Stomach (tissue), 9 donors: Measurements from ENCODE around the gene CTNNA3. TPM values are rescaled to one million over a fixed set of nuclear protein-coding genes. Genes with fewer than 3 reads are reported as not detected.

Experiments used
- DNase-seq, 2 donors: peaks; one replicate each; pipeline versions ENCODE4 v3.0.0 to v3.0.0-alpha.2; 2013 to 2019
- H3K27ac ChIP-seq, 5 donors: fragments of 200-600 bp in 4 of 5; sonication (generic) in 4 of 5; one replicate each; pipeline ENCODE4 v1.5.1; 2013 to 2019; ENCODE audit warnings: mild to moderate bottlenecking in 1 of 5, moderate library complexity in 1 of 5
- H3K27me3 ChIP-seq, 3 donors: fragments of 200-600 bp; sonication (generic); one replicate each; pipeline ENCODE4 v1.5.1; 2017 to 2019; ENCODE audit warnings: mixed run types in 1 of 3
- H3K36me3 ChIP-seq, 4 donors: fragments of 200-600 bp; sonication (generic); 1 replicate in 3 of 4; 2 replicates in 1 of 4; pipeline ENCODE4 v1.5.1; 2016 to 2019
- H3K4me1 ChIP-seq, 4 donors: fragments of 200-600 bp; sonication (generic); one replicate each; pipeline ENCODE4 v1.5.1; 2016 to 2019
- H3K4me3 ChIP-seq, 4 donors: fragments of 200-600 bp; sonication (generic) in 3 of 4; one replicate each; pipeline ENCODE4 v1.5.1; 2016 to 2019; ENCODE audit warnings: mild to moderate bottlenecking in 1 of 4
- H3K9me3 ChIP-seq, 4 donors: fragments of 200-600 bp; sonication (generic); one replicate each; pipeline ENCODE4 v1.5.1; 2016 to 2019
- CTCF ChIP-seq, 7 experiments: fragments of 450-650 bp in 4 of 7; fragments of 200-600 bp in 3 of 7; sonication (generic) in 3 of 7; IDR thresholded peaks; one replicate each; pipeline ENCODE4 v1.5.1; 2016 to 2019; ENCODE audit warnings: antibody characterized with exemption in 7 of 7, control low read depth in 2 of 7, mild to moderate bottlenecking in 1 of 7
- EP300 ChIP-seq: sonication (generic); formaldehyde crosslinking; IDR thresholded peaks from one replicate; pipeline ENCODE4 v1.6.1; 2017; ENCODE audit warnings: antibody characterized with exemption
- POLR2A ChIP-seq, 4 donors: fragments of 450-650 bp; IDR thresholded peaks; one replicate each; pipeline ENCODE4 v1.6.1; 2016; ENCODE audit warnings: antibody characterized with exemption in 4 of 4, control low read depth in 2 of 4, mild to moderate bottlenecking in 1 of 4, moderate library complexity in 1 of 4
- POLR2AphosphoS5 ChIP-seq, 3 donors: sonication (generic); formaldehyde crosslinking; IDR thresholded peaks; one replicate each; pipeline ENCODE4 v1.6.1; 2016; ENCODE audit warnings: antibody characterized with exemption in 3 of 3
- WGBS, 5 donors: extraction: QIAGEN DNeasy Blood & Tissue Kit in 3 of 5; methylation state at CpG; one replicate each; pipeline versions ENCODE4 v1.1.5 to v1.1.7; 2013 to 2018; 5-methylcytosine and 5-hydroxymethylcytosine counted together
- intact Hi-C: fragments of 100-400 bp; cut with DNase I; formaldehyde crosslinking; loops from one replicate; pipeline ENCODE4 v1.15.1; 2023; ENCODE audit warnings: low total_unique reads
- polyA plus RNA-seq, 3 donors: library from polyadenylated mRNA; stranded (reverse); fragments of 200-250 nt; gene quantifications; one replicate each; pipeline ENCODE4 v1.2.3, GENCODE V29; 2013
- total RNA-seq, 5 donors: library from RNA; depleted of rRNA; stranded (reverse); fragments of >200 nt; gene quantifications; one replicate each; pipeline versions ENCODE4 v1.1.0 to v1.2.3, GENCODE V29; 2014 to 2016
- donor health status: healthy with polysubstance abuse.
- donor health status: Bipolar disorder and iron deficiency.
- donor health status: healthy.

The CTNNA3 gene
- total and polyA plus RNA-seq, 8 donors: 0.14 to 46.1 (median 12.9) TPM; not detected in 2

DNA sequence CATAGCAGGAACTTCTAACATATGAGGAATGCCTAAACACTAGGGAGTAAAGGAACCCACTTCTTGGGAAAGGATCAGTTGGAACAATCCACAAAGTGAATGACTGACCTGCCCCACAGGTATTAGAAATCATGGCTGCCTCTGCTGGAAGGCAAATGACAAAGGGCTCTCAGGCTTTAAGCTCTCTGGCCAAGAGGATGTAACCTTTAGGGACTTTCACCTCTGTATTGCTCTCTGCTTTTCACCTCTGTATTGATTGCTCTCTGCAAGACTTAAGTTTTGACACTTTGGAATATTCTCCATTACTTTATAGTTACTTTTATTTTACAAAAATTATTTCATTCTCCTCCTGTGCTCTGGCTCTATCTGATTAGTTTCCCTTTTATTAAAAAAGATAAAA lies 522.2 kb downstream of the CTNNA3 start:
- H3K4me3 ChIP-seq: no peak overlapping the region
- H3K27me3 ChIP-seq: no peaks in the 10 kb centered on the region
- peaks cover 0 to 6% (median 2%) of the 10 kb centered on the region in 4 donors for H3K9me3 ChIP-seq
- TF ChIP-seq POLR2A (IDR thresholded peaks at IDR 0.05) (no peak), CTCF (IDR thresholded peaks at IDR 0.05) (no peak), POLR2AphosphoS5 (IDR thresholded peaks at IDR 0.05) (no peak), EP300 (no peak)
- H3K27ac ChIP-seq: no peak overlapping the region
- intact Hi-C loops: no loop called here
- H3K36me3 ChIP-seq: no peaks in the 10 kb centered on the region
- H3K4me1 ChIP-seq: no peaks in the 10 kb centered on the region
- DNase-seq: no peak

DNA sequence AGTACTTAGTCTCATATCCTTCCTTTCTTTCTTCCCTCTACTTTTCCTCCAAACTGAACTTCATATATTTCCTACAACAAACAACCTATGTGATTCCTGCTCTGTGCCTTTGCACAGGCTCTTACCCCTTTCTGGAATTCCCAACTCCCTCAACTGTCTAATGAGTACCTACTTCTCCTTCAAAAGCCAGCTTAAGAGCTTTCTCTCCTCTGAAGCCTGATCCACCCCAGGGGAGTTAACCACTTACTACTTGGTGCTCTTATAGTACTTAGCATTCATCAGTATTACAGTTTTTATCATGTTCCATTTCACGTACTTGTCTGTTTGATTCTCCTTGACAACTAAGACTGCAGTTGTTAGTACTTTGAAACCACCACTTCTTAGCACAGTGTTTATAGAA lies 524.0 kb downstream of the CTNNA3 start:
- no peak for DNase-seq
- 71 to 82% (median 77%) methylated on average over 1 of the region's 1 CpG for whole genome bisulfite sequencing, 5 donors
- peaks cover 0 to 18% (median 8%) of the 10 kb centered on the region in 4 donors for H3K9me3 ChIP-seq

GRCh38 chr10:67156239-67156638 lies 539.8 kb downstream of the CTNNA3 start:
- Histone ChIP-seq H3K27ac (no peak overlapping the region), H3K9me3 (peaks cover 0 to 8% (median 3%) of the 10 kb centered on the region in 4 donors), H3K36me3 (no peaks in the 10 kb centered on the region), H3K27me3 (no peaks in the 10 kb centered on the region), H3K4me1 (no peaks in the 10 kb centered on the region), H3K4me3 (no peak overlapping the region)
- intact Hi-C loops: no loop called here
- TF ChIP-seq EP300 (no peak), POLR2AphosphoS5 (IDR thresholded peaks at IDR 0.05) (no peak), CTCF (IDR thresholded peaks at IDR 0.05) (no peak), POLR2A (IDR thresholded peaks at IDR 0.05) (no peak)
- peak in 1 of 2 donors; percentile 2 for DNase-seq

More for the DNA sequence above, 524.0 kb downstream of the CTNNA3 start:
- intact Hi-C loops: no loop called here
- H3K4me1 ChIP-seq: no peaks in the 10 kb centered on the region
- H3K27ac ChIP-seq: no peak overlapping the region
- TF ChIP-seq POLR2A (IDR thresholded peaks at IDR 0.05): no peak
- TF ChIP-seq POLR2AphosphoS5 (IDR thresholded peaks at IDR 0.05): no peak
- no peak for TF ChIP-seq EP300
- TF ChIP-seq CTCF (IDR thresholded peaks at IDR 0.05): no peak
- H3K4me3 ChIP-seq: no peak overlapping the region
- no peaks in the 10 kb centered on the region for H3K36me3 ChIP-seq
- no peaks in the 10 kb centered on the region for H3K27me3 ChIP-seq

DNA sequence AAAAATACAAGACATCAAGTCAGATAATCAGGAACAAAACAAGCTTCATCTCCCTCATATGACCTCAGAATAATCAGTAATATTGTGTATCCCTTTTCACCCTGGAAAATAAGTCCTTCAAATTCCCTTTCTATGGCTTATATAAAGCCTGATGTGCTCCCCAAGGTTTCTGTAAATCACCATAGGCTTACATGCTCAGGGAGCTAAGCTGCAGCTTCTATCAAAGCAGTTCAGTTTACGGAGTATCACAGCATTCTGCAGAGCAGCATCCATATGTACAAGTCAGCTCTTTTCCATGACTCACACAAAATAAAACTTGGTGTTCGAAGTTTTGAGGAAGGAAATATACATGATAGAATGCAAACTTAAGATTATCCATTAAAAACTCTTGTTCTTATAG lies 544.5 kb downstream of the CTNNA3 start:
- no peak for DNase-seq
- Histone ChIP-seq H3K4me1 (no peaks in the 10 kb centered on the region), H3K27ac (no peak overlapping the region), H3K4me3 (no peak overlapping the region), H3K27me3 (no peaks in the 10 kb centered on the region), H3K9me3 (no peaks in the 10 kb centered on the region), H3K36me3 (no peaks in the 10 kb centered on the region)
- no peak for TF ChIP-seq CTCF (IDR thresholded peaks at IDR 0.05)
- no peak for TF ChIP-seq POLR2A (IDR thresholded peaks at IDR 0.05)
- TF ChIP-seq POLR2AphosphoS5 (IDR thresholded peaks at IDR 0.05): no peak
- TF ChIP-seq EP300: no peak
- WGBS, 5 donors: 78 to 84% (median 80%) methylated on average over 2 of the region's 2 CpGs
- intact Hi-C loops: no loop called here
